C1 segment of cervical spinal cord (tissue), 14 donors: Measurements from ENCODE around the gene JPH3.

Source experiments
- DNase-seq, 14 donors: peaks; one replicate each; lab custom pipeline; 2025; lab: John Stamatoyannopoulos, UW

The JPH3 gene

DNA sequence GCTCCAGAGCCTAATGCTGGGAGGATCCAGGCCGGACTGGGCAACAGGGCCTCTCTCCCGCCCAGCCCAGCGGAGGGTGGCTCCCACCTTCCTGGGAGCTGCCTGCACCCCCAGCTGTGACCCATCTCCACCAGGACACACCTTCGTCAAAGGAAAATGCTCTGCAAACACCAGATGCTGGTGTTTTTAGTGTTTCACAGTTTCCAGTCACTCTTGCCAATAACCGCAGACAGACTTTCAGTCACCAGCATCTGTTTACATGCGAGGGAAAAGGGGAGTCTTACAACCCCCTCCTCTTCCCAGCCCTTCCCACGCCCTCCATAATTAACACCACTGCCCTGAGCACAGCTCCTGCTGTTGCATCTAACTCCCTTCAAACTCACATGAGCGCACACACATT is 138.1 kb downstream of the JPH3 start:
- no peak for DNase-seq

DNA sequence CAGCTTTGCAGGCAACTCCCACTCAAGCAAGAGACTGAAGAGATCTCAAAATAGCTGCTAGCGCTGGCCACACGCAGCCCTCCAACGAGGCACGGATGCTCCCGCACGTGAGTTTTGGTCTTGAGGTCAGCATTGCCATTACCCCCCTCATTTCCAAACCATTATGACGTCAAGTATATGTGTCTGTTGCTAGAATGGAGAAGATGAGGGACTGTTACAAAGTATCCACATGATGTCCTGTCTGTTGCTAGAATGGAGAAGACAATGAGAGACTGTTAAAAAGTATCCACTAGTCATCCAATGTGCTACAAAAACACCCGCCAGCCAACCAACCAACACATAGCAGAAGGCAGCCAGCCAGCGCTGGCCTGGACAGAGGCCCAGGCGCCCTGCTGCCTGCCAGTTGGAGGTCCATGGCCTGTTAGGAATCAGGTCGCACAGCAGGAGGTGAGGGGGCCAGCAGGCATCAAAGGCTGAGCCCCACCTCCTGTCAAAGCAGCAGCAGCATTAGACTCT is 138.7 kb downstream of the JPH3 start:
- DNase-seq, result peak in 12 of 14 donors; percentile 6 to 82 (median 70)

GRCh38 chr16:87741700-87742415 is 139.6 kb downstream of the JPH3 start:
- DNase-seq, result no peak

DNA sequence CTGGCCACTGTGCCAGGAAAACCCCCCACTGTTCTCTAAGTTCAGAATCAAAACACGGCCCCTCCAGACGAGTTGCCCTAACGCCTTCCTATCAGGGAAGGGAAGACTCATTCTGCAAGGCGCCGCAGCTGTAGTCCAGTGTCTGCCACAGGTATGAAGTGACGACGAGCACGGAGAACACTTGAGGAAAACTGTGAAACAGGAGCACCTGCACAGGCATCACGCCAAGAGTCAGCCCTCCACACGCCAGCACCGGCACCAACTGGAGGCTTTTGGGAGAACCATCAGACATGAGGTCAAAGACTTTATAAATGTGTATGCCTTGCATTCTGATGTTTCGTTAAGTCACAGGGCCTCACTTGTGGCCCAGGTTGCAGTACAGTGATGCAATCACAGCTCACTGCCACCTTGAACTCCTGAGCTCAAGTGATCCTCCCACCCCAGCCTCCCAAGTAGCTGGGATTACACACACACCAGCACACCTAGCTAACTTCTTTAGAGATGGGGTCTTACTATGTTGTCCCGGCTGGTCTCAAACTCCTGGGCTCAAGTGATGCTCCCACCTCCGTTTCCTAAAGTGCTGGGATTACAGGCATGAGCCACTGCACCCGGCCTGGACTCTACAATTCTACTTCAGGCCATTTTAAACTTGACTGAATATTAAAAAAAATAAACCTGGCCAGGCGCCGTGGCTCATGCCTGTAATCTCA is 140.6 kb downstream of the JPH3 start:
- DNase-seq, result no peak

DNA sequence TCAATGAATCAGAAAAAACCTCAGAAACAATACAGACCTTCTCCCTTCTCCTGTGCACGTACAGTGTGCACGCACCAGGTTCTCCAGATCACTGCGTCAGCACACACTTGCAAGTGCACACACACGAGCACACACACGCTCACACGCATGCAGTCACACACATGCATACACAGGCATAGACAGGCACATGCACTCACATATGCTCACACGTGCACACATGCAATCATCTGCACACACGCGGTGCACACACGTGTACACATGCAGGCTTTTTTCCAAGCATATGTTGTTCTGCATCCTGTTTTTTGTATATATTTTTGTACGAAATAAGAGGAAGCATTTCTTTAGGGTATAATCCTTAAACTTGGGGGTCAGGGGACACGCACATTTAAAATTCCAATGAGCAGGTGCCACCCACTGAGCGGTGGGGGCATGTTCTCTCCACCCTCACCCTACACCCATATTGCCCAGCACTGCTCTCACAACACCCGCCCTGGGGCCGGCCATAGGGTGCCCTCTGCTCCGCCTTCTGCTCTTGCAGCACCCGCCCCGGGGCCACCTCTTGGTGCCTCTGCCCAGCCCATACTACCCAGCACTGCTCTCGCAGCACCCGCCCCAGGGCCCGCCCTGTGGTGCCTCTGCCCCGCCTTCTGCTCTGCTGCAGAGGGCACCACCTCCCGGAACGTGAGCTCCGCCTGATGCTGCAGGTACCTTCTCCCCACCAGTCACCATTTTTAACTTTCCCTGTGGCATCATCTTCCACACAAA is 142.6 kb downstream of the JPH3 start:
- no peak for DNase-seq

DNA sequence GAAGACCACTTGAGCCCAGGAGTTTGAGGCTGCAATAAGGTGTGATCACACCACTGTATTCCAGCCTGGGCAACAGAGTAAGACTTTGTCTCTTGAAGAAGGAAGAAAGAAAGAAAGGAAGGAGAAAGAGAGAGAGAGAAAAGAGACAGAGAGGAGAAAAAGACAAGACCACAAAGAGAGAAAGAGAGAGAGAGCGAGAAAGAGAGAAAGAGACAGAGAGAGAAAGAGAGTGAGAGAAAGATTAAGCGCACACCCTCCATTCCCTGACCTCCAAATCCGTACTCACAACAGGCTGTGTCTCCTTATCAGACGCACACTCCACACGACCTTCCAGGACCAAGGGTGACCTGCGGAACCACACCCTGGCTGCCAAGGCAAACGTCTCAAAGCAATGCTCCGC is 143.9 kb downstream of the JPH3 start:
- DNase-seq, result no peak
